BJ (cell line): ENCODE results near the gene GAB4. TPM values are rescaled to one million over a fixed set of nuclear protein-coding genes. Genes with fewer than 3 reads are reported as not detected.

Experiments used
- CTCF ChIA-PET: fragments of 350-600 bp; formaldehyde crosslinking; extraction: SDS; loops from one replicate; lab custom pipeline; 2021; ENCODE audit warnings: antibody characterized with exemption, inconsistent platforms; lab: Yijun Ruan, JAX
- POLR2A ChIA-PET: fragments of 300-600 bp; sonication (Branson Sonifier 250); formaldehyde crosslinking; extraction: SDS; loops from one replicate; lab custom pipeline; 2021; ENCODE audit warnings: antibody characterized with exemption; lab: Charles Lee
- DNase-seq: peaks from one replicate; pipeline ENCODE4 v3.0.0-alpha.2; 2011; ENCODE audit warnings: low read depth
- H3K27me3 ChIP-seq: 2 replicates; pipeline ENCODE4 v1.6.0; 2011; ENCODE audit warnings: low read length; ENCODE audit not compliant: control insufficient read depth, insufficient read depth
- H3K36me3 ChIP-seq: 2 replicates; pipeline ENCODE4 v1.5.1; 2011; ENCODE audit warnings: low read length; ENCODE audit not compliant: control insufficient read depth, insufficient read depth
- H3K4me3 ChIP-seq: 2 replicates; pipeline ENCODE4 v1.5.1; 2011; ENCODE audit warnings: low read depth, mild to moderate bottlenecking, control low read depth, low read length
- CTCF ChIP-seq: IDR thresholded peaks from 2 replicates; pipeline ENCODE4 v1.5.1; 2011; ENCODE audit warnings: low read depth, mild to moderate bottlenecking, control low read depth, inconsistent platforms, low read length, moderate library complexity; ENCODE audit not compliant: insufficient read depth
- polyA minus RNA-seq: library from RNA; depleted of rRNA, polyadenylated mRNA; stranded (reverse); fragments of >200 nt; gene quantifications from 2 replicates; pipeline ENCODE4 v1.2.3, GENCODE V29; 2011; rRNA and poly(A)+ RNA removed
- polyA plus RNA-seq: library from polyadenylated mRNA; depleted of rRNA; stranded (reverse); fragments of >200 nt; gene quantifications from 2 replicates; pipeline ENCODE4 v1.2.3, GENCODE V29; 2011; rRNA removed

The GAB4 gene
- polyA plus RNA-seq = not detected in 2 replicates
- not detected in 2 replicates for polyA minus RNA-seq

DNA sequence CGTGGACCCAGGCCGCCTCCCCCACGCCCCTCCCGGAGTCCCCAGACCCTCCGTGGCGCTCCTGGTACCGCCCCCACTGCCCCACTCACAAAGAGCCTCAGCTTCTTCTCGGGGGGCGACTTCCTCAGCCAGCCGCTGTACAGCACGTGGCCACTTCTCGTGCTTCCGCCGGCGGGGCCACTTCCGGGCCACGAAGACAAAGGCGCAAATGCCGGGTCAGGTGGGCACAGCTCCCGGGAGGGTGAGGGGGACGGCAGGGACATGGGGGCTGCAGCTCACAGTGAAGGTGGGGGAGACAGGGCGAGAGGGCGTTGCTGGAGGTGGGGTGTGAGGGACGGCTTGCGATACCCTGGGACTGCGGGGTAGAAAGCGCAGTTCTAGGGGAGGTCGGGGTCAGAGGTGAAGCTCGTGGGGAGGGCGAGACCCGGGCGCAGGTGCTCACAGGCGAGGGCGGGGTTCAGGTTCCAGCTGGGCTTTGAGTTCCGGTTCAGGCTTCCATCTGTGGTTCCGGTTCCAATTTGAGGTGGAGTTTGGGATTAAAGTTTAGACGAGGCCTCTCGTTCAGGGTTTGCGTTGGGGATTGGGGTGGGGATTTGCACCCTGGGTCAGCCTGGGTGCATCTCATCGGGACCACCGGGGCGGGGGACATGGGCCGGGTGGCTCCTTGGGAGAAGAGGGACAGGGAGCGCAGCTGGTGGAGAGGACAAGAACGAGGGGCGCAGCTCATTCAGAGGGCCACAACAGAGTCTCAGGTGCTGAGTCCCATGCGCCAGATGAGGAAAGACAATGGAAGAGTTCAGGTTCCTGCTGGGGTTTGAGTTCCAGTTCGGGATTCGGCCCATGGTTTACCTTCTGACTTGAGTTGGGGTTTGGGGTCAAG lies at the start of gene GAB4:
GAB4 (minus strand) TSS at position 371 of the 880 bp plus-strand sequence; CDS start at position 263, 108 bp downstream.
- CTCF ChIA-PET = no interaction called here
- H3K27me3 ChIP-seq = no peaks in the 10 kb centered on the region
- H3K4me3 ChIP-seq = no peak within 1 kb of the TSS

GRCh38 chr22:17056807-17057206 lies 48.8 kb upstream of the GAB4 start:
- ChIA-PET CTCF (interaction anchor here (1.1 to 2.1 kb wide), 3 partner anchors 12 to 60 kb away, joined by 3 to 15 read pairs (median 3); no protein-coding TSS in a partner anchor), POLR2A (no interaction called here)
- DNase-seq = no peak
- Histone ChIP-seq H3K27me3 (no peaks in the 10 kb centered on the region), H3K36me3 (no peaks in the 10 kb centered on the region; the same call in 1 of the 2 replicates), H3K4me3 (no peak overlapping the region)
- no peak for TF ChIP-seq CTCF

More for the DNA sequence above, at the start of gene GAB4:
- POLR2A ChIA-PET = no interaction called here
- no peak for TF ChIP-seq CTCF
- no peaks in the 10 kb centered on the region for H3K36me3 ChIP-seq
- no peak for DNase-seq

DNA sequence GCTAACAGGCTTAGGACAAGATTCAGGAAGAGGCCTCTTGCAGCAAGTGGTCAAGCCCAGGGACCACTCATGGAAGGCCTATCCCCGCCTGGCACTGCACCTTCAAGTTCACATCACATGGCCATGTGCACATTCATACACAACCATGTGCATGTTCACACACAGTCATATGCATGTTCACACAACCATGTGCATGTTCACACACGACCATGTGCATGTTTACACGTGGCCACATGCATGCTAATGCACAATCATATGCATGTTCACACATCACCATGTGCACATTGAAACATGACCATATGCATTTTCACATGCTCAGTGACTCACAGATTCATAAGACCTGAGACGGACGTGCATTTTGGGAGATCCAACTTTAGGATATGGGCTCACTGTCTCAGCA lies 48.0 kb upstream of the GAB4 start:
- ChIA-PET POLR2A (no interaction called here), CTCF (interaction anchor here (1.4 kb wide), 1 partner anchor 19 kb away, joined by 3 read pairs; no protein-coding TSS in a partner anchor)
- no peak for DNase-seq
- no peaks in the 10 kb centered on the region; the same call in 1 of the 2 replicates for H3K36me3 ChIP-seq
- no peak for TF ChIP-seq CTCF
- H3K4me3 ChIP-seq = no peak overlapping the region
- no peaks in the 10 kb centered on the region for H3K27me3 ChIP-seq

DNA sequence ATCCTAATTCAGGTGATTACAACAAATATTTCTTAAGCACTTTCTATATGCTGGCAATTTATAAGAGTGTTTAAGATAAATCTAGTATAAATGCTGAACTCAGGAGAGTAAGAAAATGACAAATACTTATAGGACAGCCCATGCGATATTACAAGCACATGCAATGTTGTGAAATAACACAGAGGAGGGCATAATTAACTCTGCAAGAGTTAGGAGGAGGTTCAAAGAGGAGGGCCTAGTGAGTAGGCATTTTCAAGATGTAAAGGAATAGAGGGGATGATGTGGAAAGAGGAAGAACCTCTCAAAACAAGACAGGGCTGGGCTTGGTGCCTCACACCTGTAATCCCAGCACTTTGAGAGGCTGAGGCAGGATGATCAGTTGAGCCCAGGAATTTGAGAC lies 39.6 kb upstream of the GAB4 start:
- H3K4me3 ChIP-seq = no peak overlapping the region
- DNase-seq = no peak
- ChIA-PET CTCF (interaction anchor here (0.6 kb wide), 1 partner anchor 348 kb away, joined by 3 read pairs; no protein-coding TSS in a partner anchor), POLR2A (no interaction called here)
- TF ChIP-seq CTCF = no peak
- no peaks in the 10 kb centered on the region for H3K27me3 ChIP-seq
- H3K36me3 ChIP-seq = peaks cover 4% of the 10 kb centered on the region
